GM12865 (cell line): Measurements from ENCODE around the gene DRAM2.
"Not testable (repeated sequence)": the region's sequence is repeated elsewhere in the genome, so short reads cannot be mapped to it uniquely, and the experiment has no call there.

Experiments used
- DNase-seq: peaks from one replicate; pipeline ENCODE4 v3.0.0; 2010; ENCODE audit warnings: low read depth
- H3K4me3 ChIP-seq: 2 replicates; pipeline ENCODE4 v1.5.1; 2011; ENCODE audit warnings: mild to moderate bottlenecking, low read depth, low read length, control low read depth
- CTCF ChIP-seq: IDR thresholded peaks from 2 replicates; pipeline ENCODE4 v1.5.1; 2011; ENCODE audit warnings: low read length, control low read depth, low read depth, inconsistent platforms; ENCODE audit not compliant: insufficient read depth; ENCODE audit errors: missing control alignments

The DRAM2 gene

GRCh38 chr1:111084999-111085398 lies 54.9 kb downstream of the DRAM2 start:
- no peak for DNase-seq
- H3K4me3 ChIP-seq = no peak overlapping the region
- no peak for TF ChIP-seq CTCF

- TF ChIP-seq CTCF = no peak
- no peak overlapping the region for H3K4me3 ChIP-seq
- DNase-seq = no peak
Measured at GRCh38 chr1:111082421-111083203, 57.3 kb downstream of the DRAM2 start.

- H3K4me3 ChIP-seq, DNase-seq: not testable (repeated sequence)
Measured at GRCh38 chr1:111079329-111079728, 60.6 kb downstream of the DRAM2 start.

- not testable (repeated sequence) for H3K4me3 ChIP-seq, DNase-seq
Measured at GRCh38 chr1:111077312-111077711, 62.6 kb downstream of the DRAM2 start.
